Fibroblast of skin of abdomen (primary cell): ENCODE data around the gene OR12D1.

Source experiments
- DNase-seq: peaks from one replicate; pipeline ENCODE4 v3.0.0-alpha.2; 2013

The OR12D1 gene

DNA sequence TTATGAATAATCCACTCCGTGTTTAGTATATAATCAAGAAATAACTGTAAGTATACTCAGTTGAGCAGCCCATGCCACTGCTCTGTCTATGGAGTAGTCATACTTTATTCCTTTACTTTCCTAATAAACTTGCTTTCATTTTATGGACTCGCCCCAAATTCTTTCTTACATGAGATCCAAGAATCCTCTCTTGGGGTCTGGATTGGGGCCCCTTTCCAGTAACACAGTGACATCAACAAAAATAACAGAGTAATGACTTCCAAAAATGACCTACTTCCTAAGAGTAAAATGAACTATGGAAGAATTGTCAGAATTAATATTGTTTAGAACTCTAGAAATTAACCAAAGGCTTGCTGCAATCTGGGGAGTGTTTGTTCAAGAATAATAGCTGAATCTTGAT is 51.1 kb downstream of the OR12D1 start:
- no peak for DNase-seq

DNA sequence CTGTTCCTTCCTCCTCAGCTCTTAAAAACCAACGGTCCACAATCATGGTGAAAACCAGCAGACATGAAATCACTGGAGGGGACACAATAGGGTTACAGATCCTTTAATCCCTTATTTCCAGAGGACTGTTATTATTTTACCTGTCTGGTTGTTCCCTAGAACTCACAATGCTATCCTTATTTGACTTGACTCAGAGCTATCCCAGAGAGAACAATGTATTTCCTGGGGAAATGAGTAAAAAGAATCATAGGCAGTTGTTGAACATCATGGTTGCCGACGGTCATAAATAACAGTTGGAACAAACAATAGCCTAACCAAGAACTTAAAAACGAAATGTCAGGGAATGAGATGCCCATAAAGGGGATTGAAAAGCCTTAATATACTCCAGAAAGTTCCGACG is 51.5 kb downstream of the OR12D1 start:
- DNase-seq: no peak
